ENCODE data around the gene MAMLD1. TPM values are rescaled to one million over a fixed set of nuclear protein-coding genes. Genes with fewer than 3 reads are reported as not detected.

Gene MAMLD1
- total and polyA plus RNA-seq, 2 of the 8 experiments (the other 6 are each of a cell fraction or from before 2014, with no cell fraction given) = 0.09 to 0.26 TPM

- no peak for TF ChIP-seq JUN (IDR thresholded peaks at IDR 0.05; ENCODE audit: low read depth, low read length)
- no peak for TF ChIP-seq KDM5A (IDR thresholded peaks at IDR 0.05; ENCODE audit: low read length)
- no peak for TF ChIP-seq HDAC2 (IDR thresholded peaks at IDR 0.05; ENCODE audit: borderline replicate concordance in 1 of 2, low read depth in 2 of 2, low read length in 2 of 2)
- no peak for TF ChIP-seq RFX5 (IDR thresholded peaks at IDR 0.05; ENCODE audit: borderline replicate concordance, low read depth, low read length)
- no peak for TF ChIP-seq TAF7 (optimal IDR thresholded peaks at IDR 0.05; ENCODE audit: borderline replicate concordance, low read depth, low read length)
- TF ChIP-seq MAX (IDR thresholded peaks at IDR 0.05) = peak; percentile 66; the same call in 1 of the 2 replicates
- TF ChIP-seq SIX5 (IDR thresholded peaks at IDR 0.05; ENCODE audit: low read depth, low read length) = no peak
- TF ChIP-seq NRF1 (IDR thresholded peaks at IDR 0.05; ENCODE audit: low read depth, low read length) = no peak
- TF ChIP-seq CTCF (IDR thresholded peaks at IDR 0.05; ENCODE audit: control extremely low read depth in 1 of 3, insufficient read depth in 1 of 3, low read depth in 1 of 3, low read length in 3 of 3) = peak in 2 of 3 experiments; percentile 52 to 53; a peak in 3 of 4 replicates
- TF ChIP-seq SP4 (IDR thresholded peaks at IDR 0.05; ENCODE audit: low read length) = no peak
- TF ChIP-seq EGR1 (IDR thresholded peaks at IDR 0.05; ENCODE audit: borderline replicate concordance, low read depth, low read length) = no peak
- TF ChIP-seq JUND (IDR thresholded peaks at IDR 0.05; ENCODE audit: low read length) = no peak
Measured at GRCh38 chrX:150361070-150361776, 1.9 kb upstream of the MAMLD1 start (continued).
